ENCODE results near the gene MRPS24. TPM values are rescaled to one million over a fixed set of nuclear protein-coding genes. Genes with fewer than 3 reads are reported as not detected.

Gene MRPS24
- total and polyA plus RNA-seq, 2 of the 13 experiments (the other 11 are each of a cell fraction or from before 2014, with no cell fraction given) = 135 to 162 TPM

GRCh38 chr7:43869006-43869866 is at the start of gene MRPS24 (continued):
- no peak for TF ChIP-seq GABPA (IDR thresholded peaks at IDR 0.05; ENCODE audit: low read depth, low read length)
- 0 out of 2 replicates have a peak, but pooled peaks have one; percentile 19 for TF ChIP-seq GABPA (CRISPR knock-in tag; IDR thresholded peaks at IDR 0.05; ENCODE audit: low read depth)
- peak; percentile 52; the same call in 1 of the 2 replicates for TF ChIP-seq ZBTB7A (CRISPR knock-in tag; IDR thresholded peaks at IDR 0.05)
- peak; percentile 74 for TF ChIP-seq GABPB1 (CRISPR knock-in tag; IDR thresholded peaks at IDR 0.05)
- peak; percentile 54; the same call in 1 of the 2 replicates for TF ChIP-seq TFDP1 (CRISPR knock-in tag; IDR thresholded peaks at IDR 0.05; ENCODE audit: borderline replicate concordance)
- no peak; the same call in 1 of the 2 replicates for TF ChIP-seq SALL2 (CRISPR knock-in tag; IDR thresholded peaks at IDR 0.05)
- TF ChIP-seq, protein P1, sequence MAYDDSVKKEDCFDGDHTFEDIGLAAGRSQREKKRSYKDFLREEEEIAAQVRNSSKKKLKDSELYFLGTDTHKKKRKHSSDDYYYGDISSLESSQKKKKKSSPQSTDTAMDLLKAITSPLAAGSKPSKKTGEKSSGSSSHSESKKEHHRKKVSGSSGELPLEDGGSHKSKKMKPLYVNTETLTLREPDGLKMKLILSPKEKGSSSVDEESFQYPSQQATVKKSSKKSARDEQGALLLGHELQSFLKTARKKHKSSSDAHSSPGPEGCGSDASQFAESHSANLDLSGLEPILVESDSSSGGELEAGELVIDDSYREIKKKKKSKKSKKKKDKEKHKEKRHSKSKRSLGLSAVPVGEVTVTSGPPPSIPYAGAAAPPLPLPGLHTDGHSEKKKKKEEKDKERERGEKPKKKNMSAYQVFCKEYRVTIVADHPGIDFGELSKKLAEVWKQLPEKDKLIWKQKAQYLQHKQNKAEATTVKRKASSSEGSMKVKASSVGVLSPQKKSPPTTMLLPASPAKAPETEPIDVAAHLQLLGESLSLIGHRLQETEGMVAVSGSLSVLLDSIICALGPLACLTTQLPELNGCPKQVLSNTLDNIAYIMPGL (CRISPR knock-in tag; IDR thresholded peaks at IDR 0.05; ENCODE audit: borderline replicate concordance in 1 of 2, low read depth in 1 of 2) = peak; percentile 51 to 68; a peak in 2 of 4 replicates
- TF ChIP-seq POLR2G (IDR thresholded peaks at IDR 0.05; ENCODE audit: low read depth, low read length) = peak; percentile 91
- TF ChIP-seq, protein P2, sequence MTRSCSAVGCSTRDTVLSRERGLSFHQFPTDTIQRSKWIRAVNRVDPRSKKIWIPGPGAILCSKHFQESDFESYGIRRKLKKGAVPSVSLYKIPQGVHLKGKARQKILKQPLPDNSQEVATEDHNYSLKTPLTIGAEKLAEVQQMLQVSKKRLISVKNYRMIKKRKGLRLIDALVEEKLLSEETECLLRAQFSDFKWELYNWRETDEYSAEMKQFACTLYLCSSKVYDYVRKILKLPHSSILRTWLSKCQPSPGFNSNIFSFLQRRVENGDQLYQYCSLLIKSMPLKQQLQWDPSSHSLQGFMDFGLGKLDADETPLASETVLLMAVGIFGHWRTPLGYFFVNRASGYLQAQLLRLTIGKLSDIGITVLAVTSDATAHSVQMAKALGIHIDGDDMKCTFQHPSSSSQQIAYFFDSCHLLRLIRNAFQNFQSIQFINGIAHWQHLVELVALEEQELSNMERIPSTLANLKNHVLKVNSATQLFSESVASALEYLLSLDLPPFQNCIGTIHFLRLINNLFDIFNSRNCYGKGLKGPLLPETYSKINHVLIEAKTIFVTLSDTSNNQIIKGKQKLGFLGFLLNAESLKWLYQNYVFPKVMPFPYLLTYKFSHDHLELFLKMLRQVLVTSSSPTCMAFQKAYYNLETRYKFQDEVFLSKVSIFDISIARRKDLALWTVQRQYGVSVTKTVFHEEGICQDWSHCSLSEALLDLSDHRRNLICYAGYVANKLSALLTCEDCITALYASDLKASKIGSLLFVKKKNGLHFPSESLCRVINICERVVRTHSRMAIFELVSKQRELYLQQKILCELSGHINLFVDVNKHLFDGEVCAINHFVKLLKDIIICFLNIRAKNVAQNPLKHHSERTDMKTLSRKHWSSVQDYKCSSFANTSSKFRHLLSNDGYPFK (CRISPR knock-in tag; IDR thresholded peaks at IDR 0.05; ENCODE audit: borderline replicate concordance) = peak; percentile 71; the same call in 1 of the 2 replicates
- TF ChIP-seq IRX3 (CRISPR knock-in tag; IDR thresholded peaks at IDR 0.05; ENCODE audit: borderline replicate concordance, low read depth) = 0 out of 2 replicates have a peak, but pooled peaks have one; percentile 49
- TF ChIP-seq ZNF205 (CRISPR knock-in tag; IDR thresholded peaks at IDR 0.05) = peak; percentile 59; the same call in 1 of the 2 replicates
- 0 out of 2 replicates have a peak, but pooled peaks have one; percentile 45 for TF ChIP-seq ZC3H13 (CRISPR knock-in tag; IDR thresholded peaks at IDR 0.05)
- no peak for TF ChIP-seq RFXANK (CRISPR knock-in tag; IDR thresholded peaks at IDR 0.05)
- peak; percentile 81 for TF ChIP-seq FOXK2 (IDR thresholded peaks at IDR 0.05)
- 0 out of 2 replicates have a peak, but pooled peaks have one; percentile 37 for TF ChIP-seq ZNF317 (CRISPR knock-in tag; IDR thresholded peaks at IDR 0.05)
- no peak for TF ChIP-seq ZNF646 (CRISPR knock-in tag; IDR thresholded peaks at IDR 0.05)

All from HepG2 (cell line).